Astrocyte of the spinal cord (primary cell): Measurements from ENCODE around the gene ANKRD33B.
A peak's percentile ranks its signal among the peaks of the same experiment; 100 is the strongest.
"Not testable (repeated sequence)": the region's sequence is repeated elsewhere in the genome, so short reads cannot be mapped to it uniquely, and the experiment has no call there.

Source experiments
- DNase-seq: peaks from one replicate; pipeline ENCODE4 v3.0.0; 2011; ENCODE audit warnings: low read depth, low spot score
- H3K4me3 ChIP-seq: 2 replicates; pipeline ENCODE4 v1.5.1; 2011; ENCODE audit warnings: low read depth, mild to moderate bottlenecking, low read length, moderate library complexity
- in situ Hi-C: cut with HindIII; loops from 2 replicates; pipeline ENCODE4 v1.10.0; 2017; ENCODE audit warnings: low sequenced_read_pairs
- TF ChIP-seq, protein P1 (sequence below): IDR thresholded peaks from 2 replicates; pipeline ENCODE4 v1.5.1; 2012; ENCODE audit warnings: low read depth, mild to moderate bottlenecking, low read length, inconsistent platforms

The ANKRD33B gene

DNA sequence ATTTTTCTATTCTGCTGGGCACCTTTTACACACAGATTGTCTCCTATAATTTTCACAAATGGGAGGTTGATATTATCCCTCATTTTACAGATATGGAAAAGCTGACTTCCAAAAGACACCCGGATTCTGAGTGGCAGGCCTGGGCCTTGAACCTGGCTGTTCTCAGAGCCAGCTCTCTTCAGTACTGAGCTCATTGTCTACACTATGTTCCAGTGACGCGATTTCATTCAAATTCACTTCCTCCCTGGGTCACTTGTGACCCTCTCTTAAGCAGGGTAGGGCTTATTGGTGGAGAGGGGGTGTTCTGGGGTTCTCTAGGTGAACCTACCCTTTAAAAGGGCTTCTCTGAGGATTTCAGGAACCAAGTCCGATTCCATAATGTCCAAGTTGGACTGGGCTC lies 70.2 kb downstream of the ANKRD33B start:
- H3K4me3 ChIP-seq: no peak overlapping the region
- TF ChIP-seq, protein P1, sequence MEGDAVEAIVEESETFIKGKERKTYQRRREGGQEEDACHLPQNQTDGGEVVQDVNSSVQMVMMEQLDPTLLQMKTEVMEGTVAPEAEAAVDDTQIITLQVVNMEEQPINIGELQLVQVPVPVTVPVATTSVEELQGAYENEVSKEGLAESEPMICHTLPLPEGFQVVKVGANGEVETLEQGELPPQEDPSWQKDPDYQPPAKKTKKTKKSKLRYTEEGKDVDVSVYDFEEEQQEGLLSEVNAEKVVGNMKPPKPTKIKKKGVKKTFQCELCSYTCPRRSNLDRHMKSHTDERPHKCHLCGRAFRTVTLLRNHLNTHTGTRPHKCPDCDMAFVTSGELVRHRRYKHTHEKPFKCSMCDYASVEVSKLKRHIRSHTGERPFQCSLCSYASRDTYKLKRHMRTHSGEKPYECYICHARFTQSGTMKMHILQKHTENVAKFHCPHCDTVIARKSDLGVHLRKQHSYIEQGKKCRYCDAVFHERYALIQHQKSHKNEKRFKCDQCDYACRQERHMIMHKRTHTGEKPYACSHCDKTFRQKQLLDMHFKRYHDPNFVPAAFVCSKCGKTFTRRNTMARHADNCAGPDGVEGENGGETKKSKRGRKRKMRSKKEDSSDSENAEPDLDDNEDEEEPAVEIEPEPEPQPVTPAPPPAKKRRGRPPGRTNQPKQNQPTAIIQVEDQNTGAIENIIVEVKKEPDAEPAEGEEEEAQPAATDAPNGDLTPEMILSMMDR: no peak
- in situ Hi-C loops: no loop called here
- DNase-seq: no peak

DNA sequence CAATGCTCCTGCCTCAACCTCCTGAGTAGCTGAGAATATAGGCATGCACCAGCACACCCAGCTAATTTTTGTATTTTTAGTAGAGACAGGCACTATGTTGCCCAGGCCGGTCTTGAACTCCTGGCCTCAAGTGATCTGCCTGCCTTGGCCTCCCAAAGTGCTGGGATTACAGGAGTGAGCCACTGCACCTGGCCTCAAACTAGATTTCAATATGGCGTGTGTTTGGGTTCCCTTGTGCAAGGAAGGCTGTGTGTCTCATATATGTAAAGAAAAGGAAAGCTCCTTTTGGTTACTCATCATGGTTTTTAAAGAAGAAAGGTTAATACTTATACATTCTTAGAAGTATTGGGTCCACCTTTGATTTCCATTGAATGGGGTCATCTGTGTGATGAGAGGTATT lies 70.7 kb downstream of the ANKRD33B start:
- H3K4me3 ChIP-seq: no peak overlapping the region
- TF ChIP-seq, protein P1: no peak
- in situ Hi-C loops: no loop called here
- DNase-seq: no peak

DNA sequence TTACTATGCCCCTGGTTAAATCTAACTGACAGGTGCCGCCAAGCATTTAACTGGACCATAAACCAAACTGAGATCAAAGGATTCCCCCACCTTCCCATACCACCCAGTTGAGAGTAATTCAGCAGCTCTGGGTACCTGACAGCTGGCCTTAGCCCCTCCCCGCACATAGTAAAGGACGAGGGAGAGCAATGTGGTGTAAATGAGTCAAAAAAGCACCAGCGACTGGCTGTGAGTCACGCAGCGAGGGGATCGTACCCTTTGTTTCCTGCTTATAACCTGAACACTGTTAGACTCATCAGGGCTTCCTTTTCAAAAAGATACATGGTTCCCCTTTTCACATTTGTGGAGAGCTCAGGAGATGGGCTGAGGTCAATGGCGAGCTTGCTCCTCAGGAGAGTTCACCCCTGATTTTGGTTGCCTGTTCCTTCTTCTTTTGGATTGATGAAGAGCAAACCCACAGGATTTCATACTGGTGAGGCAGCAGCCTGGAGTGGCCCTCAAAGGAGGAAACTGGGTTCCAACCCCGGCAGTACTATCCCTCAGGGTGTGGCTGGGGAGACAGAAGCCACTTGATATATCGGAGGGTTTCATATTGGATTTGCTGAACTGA lies 71.5 kb downstream of the ANKRD33B start:
- peak; percentile 67 for DNase-seq
- H3K4me3 ChIP-seq: no peak overlapping the region
- TF ChIP-seq, protein P1: no peak
- in situ Hi-C loops: no loop called here

DNA sequence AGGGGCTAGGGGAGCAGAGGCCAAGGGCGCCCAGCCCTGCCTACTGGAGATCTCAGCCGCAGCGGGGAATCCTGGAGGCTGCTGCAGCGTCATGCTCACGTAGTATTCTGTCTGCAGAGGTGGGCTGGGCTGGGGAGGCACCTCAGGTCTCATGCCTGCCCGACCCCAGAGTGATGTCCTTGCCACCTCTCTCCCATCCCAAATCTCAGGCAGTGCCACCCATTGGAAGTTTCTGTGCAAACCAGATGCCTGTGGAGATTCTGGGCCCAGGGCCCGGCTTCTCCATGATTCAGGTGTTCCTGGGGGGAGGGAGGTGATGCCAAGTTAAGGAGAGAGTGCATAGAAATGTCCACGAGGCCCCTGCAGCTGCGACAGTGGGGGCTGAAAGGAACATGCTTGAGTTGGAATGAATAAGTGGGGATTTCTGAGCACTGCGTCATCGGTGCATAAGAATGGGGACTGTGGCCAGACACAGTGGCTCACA lies 72.0 kb downstream of the ANKRD33B start:
- no peak overlapping the region for H3K4me3 ChIP-seq
- in situ Hi-C loops: no loop called here
- no peak for DNase-seq
- TF ChIP-seq, protein P1: no peak

DNA sequence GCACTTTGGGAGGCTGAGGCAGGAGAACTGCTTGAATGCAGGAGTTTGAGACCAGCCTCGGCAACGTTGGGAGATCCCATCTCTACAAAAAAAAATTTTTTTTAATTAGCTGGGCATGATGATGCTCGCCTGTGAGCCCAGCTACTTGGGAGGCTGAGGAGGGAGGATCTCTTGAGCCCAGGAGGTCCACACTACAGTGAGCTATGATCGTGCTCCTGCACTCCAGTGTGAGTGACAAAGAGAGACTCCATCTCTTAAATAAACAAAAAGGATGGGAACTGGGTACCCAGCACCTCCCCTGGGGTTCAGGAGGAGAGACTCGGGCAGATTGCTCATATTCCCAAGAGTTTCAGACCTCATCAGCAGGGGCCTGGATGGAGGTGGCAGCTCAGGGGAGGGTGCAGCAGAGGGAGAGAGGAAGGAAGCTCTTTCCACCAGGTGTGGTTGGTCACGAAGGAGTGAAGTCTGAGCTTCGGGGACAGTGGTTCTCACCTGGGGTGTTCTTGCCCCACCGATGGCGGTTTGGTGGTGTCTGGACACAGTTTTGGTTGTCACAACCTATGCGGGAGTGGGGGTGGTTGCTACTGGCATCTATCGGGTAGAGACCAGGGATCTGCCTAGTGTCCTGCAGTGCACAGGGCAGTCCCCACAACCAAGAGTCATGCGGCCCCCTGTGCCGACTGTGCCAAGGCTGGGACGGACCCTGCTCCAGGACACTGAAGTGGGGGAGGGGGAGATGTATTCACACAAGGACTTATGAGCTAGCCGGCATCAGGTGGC lies 72.7 kb downstream of the ANKRD33B start:
- no peak for DNase-seq
- in situ Hi-C loops: no loop called here
- TF ChIP-seq, protein P1: no peak
- H3K4me3 ChIP-seq: no peak overlapping the region

DNA sequence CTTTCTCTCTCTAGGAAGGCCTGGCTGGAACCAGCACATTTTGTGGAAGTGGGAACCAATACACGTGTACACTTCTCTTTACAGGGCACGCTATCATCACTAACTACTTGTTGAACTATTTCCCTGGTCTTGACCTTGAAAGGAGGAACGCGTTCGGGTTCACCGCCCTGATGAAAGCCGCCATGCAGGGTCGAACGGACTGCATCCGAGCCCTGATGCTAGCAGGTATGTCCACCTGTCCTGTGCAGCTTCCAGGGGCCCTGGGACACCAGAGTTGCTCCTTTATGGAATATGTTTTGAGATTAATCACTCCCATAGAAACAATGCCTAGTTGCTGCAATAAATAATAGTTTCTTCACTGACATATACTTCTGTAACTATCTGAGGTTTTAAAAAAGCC lies 74.1 kb downstream of the ANKRD33B start:
- DNase-seq: no peak
- in situ Hi-C loops: no loop called here
- no peak overlapping the region for H3K4me3 ChIP-seq
- TF ChIP-seq, protein P1: no peak

DNA sequence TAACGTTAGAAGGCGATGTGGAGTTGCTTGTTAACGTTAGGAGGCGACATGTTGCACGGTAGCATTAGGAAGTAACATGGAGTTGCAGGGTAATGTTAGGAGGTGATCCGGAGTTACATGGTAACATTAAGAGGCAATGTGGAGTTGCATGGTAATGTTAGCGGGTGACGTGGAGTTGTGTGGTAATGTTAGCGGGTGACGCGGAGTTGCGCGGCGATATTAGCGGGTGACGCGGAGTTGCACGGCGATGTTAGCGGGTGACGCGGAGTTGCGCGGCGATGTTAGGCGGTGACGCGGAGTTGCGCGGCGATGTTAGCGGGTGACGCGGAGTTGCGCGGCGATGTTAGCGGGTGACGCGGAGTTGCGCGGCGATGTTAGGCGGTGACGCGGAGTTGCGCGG lies 74.9 kb downstream of the ANKRD33B start:
- in situ Hi-C loops, H3K4me3 ChIP-seq, DNase-seq: not testable (repeated sequence)
